ENCODE measurements around the gene GIMAP1.

The GIMAP1 gene

GRCh38 chr7:150728011-150728410, 11.6 kb downstream of the GIMAP1 start:
- no peaks in the 10 kb centered on the region for H3K9me3 ChIP-seq (replicated peaks; ENCODE audit: insufficient read depth, low read length)
- H3K27ac ChIP-seq (ENCODE audit: low read length), result no peak overlapping the region
- H3K9me2 ChIP-seq (replicated peaks; ENCODE audit: insufficient read depth, low read length), result no peaks in the 10 kb centered on the region
- no peak overlapping the region for H3K9ac ChIP-seq (ENCODE audit: low read length)
- H4K20me1 ChIP-seq (ENCODE audit: insufficient read depth, low read length), result no peaks in the 10 kb centered on the region
- no peaks in the 10 kb centered on the region for H3K79me2 ChIP-seq (ENCODE audit: low read length)
- TF ChIP-seq CTCF (IDR thresholded peaks at IDR 0.05; ENCODE audit: low read length) (no peak), EZH2 (optimal IDR thresholded peaks at IDR 0.05; ENCODE audit: low read depth, low read length) (no peak), EZH2phosphoT487 (IDR thresholded peaks at IDR 0.05; ENCODE audit: low read length) (no peak)
- H3K4me1 ChIP-seq (ENCODE audit: low read length), result no peaks in the 10 kb centered on the region
- H3K4me2 ChIP-seq (ENCODE audit: low read depth, low read length), result no peak overlapping the region
- no peak overlapping the region for H2AFZ ChIP-seq (ENCODE audit: low read length)
- no peaks in the 10 kb centered on the region for H3K36me3 ChIP-seq (replicated peaks; ENCODE audit: insufficient read depth, low read length)
- H3K27me3 ChIP-seq (replicated peaks; ENCODE audit: insufficient read depth, low read length), result no peaks in the 10 kb centered on the region
- no peaks in the 10 kb centered on the region for H3F3A ChIP-seq (ENCODE audit: insufficient read depth, low read length)
- DNase-seq, result no peak
- H3K4me3 ChIP-seq (ENCODE audit: low read length), result no peak overlapping the region

- Histone ChIP-seq H3K27me3 (replicated peaks; ENCODE audit: insufficient read depth, low read length) (no peaks in the 10 kb centered on the region), H3K36me3 (replicated peaks; ENCODE audit: insufficient read depth, low read length) (no peaks in the 10 kb centered on the region), H3F3A (ENCODE audit: insufficient read depth, low read length) (no peaks in the 10 kb centered on the region), H3K9me2 (replicated peaks; ENCODE audit: insufficient read depth, low read length) (no peaks in the 10 kb centered on the region), H3K9me3 (replicated peaks; ENCODE audit: insufficient read depth, low read length) (no peaks in the 10 kb centered on the region), H3K79me2 (ENCODE audit: low read length) (no peaks in the 10 kb centered on the region), H3K27ac (ENCODE audit: low read length) (no peak overlapping the region), H2AFZ (ENCODE audit: low read length) (no peak overlapping the region), H4K20me1 (ENCODE audit: insufficient read depth, low read length) (no peaks in the 10 kb centered on the region), H3K4me2 (ENCODE audit: low read depth, low read length) (no peak overlapping the region), H3K4me1 (ENCODE audit: low read length) (no peaks in the 10 kb centered on the region), H3K9ac (ENCODE audit: low read length) (no peak overlapping the region), H3K4me3 (ENCODE audit: low read length) (no peak overlapping the region)
- no peak for DNase-seq
- TF ChIP-seq EZH2phosphoT487 (IDR thresholded peaks at IDR 0.05; ENCODE audit: low read length), result no peak
- no peak for TF ChIP-seq EZH2 (optimal IDR thresholded peaks at IDR 0.05; ENCODE audit: low read depth, low read length)
- no peak for TF ChIP-seq CTCF (IDR thresholded peaks at IDR 0.05; ENCODE audit: low read length)
These were observed 12.2 kb downstream of the GIMAP1 start for GRCh38 chr7:150728609-150729008.

- Histone ChIP-seq H3F3A (ENCODE audit: insufficient read depth, low read length) (no peaks in the 10 kb centered on the region), H4K20me1 (ENCODE audit: insufficient read depth, low read length) (no peaks in the 10 kb centered on the region), H3K79me2 (ENCODE audit: low read length) (no peaks in the 10 kb centered on the region), H3K9me3 (replicated peaks; ENCODE audit: insufficient read depth, low read length) (no peaks in the 10 kb centered on the region), H2AFZ (ENCODE audit: low read length) (no peak overlapping the region), H3K27ac (ENCODE audit: low read length) (no peak overlapping the region), H3K27me3 (replicated peaks; ENCODE audit: insufficient read depth, low read length) (no peaks in the 10 kb centered on the region), H3K9ac (ENCODE audit: low read length) (no peak overlapping the region), H3K4me3 (ENCODE audit: low read length) (no peak overlapping the region), H3K9me2 (replicated peaks; ENCODE audit: insufficient read depth, low read length) (no peaks in the 10 kb centered on the region), H3K4me1 (ENCODE audit: low read length) (no peaks in the 10 kb centered on the region), H3K4me2 (ENCODE audit: low read depth, low read length) (no peak overlapping the region), H3K36me3 (replicated peaks; ENCODE audit: insufficient read depth, low read length) (no peaks in the 10 kb centered on the region)
- no peak for TF ChIP-seq EZH2phosphoT487 (IDR thresholded peaks at IDR 0.05; ENCODE audit: low read length)
- DNase-seq, result no peak
These were observed 15.5 kb downstream of the GIMAP1 start for GRCh38 chr7:150731916-150732315.

GRCh38 chr7:150732786-150733481, 16.5 kb downstream of the GIMAP1 start:
- no peak overlapping the region for H2AFZ ChIP-seq (ENCODE audit: low read length)
- no peaks in the 10 kb centered on the region for H3F3A ChIP-seq (ENCODE audit: insufficient read depth, low read length)
- no peaks in the 10 kb centered on the region for H3K9me2 ChIP-seq (replicated peaks; ENCODE audit: insufficient read depth, low read length)
- TF ChIP-seq EZH2 (optimal IDR thresholded peaks at IDR 0.05; ENCODE audit: low read depth, low read length) (no peak), CTCF (IDR thresholded peaks at IDR 0.05; ENCODE audit: low read length) (no peak), EZH2phosphoT487 (IDR thresholded peaks at IDR 0.05; ENCODE audit: low read length) (no peak)
- H3K27me3 ChIP-seq (replicated peaks; ENCODE audit: insufficient read depth, low read length), result no peaks in the 10 kb centered on the region
- no peak for DNase-seq
- H3K79me2 ChIP-seq (ENCODE audit: low read length), result no peaks in the 10 kb centered on the region
- H3K4me2 ChIP-seq (ENCODE audit: low read depth, low read length), result no peak overlapping the region
- no peak overlapping the region for H3K9ac ChIP-seq (ENCODE audit: low read length)
- no peaks in the 10 kb centered on the region for H3K36me3 ChIP-seq (replicated peaks; ENCODE audit: insufficient read depth, low read length)
- H3K27ac ChIP-seq (ENCODE audit: low read length), result no peak overlapping the region
- no peaks in the 10 kb centered on the region for H4K20me1 ChIP-seq (ENCODE audit: insufficient read depth, low read length)
- no peaks in the 10 kb centered on the region for H3K9me3 ChIP-seq (replicated peaks; ENCODE audit: insufficient read depth, low read length)
- H3K4me1 ChIP-seq (ENCODE audit: low read length), result no peaks in the 10 kb centered on the region
- H3K4me3 ChIP-seq (ENCODE audit: low read length), result no peak overlapping the region
